ENCODE results near the gene TAOK1. TPM values are rescaled to one million over a fixed set of nuclear protein-coding genes. Genes with fewer than 3 reads are reported as not detected.

Gene TAOK1
- total RNA-seq, 1 experiment from 2014 or later, result 87.1 TPM

GRCh38 chr17:29593591-29594518 is 203.7 kb downstream of the TAOK1 start (continued):
- TF ChIP-seq ZNF532 (CRISPR knock-in tag; IDR thresholded peaks at IDR 0.05; ENCODE audit: borderline replicate concordance) (no peak), OVOL2 (CRISPR knock-in tag; IDR thresholded peaks at IDR 0.05; ENCODE audit: borderline replicate concordance) (no peak), E2F5 (CRISPR knock-in tag; IDR thresholded peaks at IDR 0.05) (no peak), FOXJ3 (CRISPR knock-in tag; IDR thresholded peaks at IDR 0.05; ENCODE audit: borderline replicate concordance) (no peak), TCF7 (CRISPR knock-in tag; IDR thresholded peaks at IDR 0.05; ENCODE audit: low read depth) (peak; percentile 95), ZNF317 (CRISPR knock-in tag; IDR thresholded peaks at IDR 0.05; ENCODE audit: borderline replicate concordance, low read depth) (no peak), CBFB (CRISPR knock-in tag; IDR thresholded peaks at IDR 0.05; ENCODE audit: low read depth) (no peak), CREM (CRISPR knock-in tag; IDR thresholded peaks at IDR 0.05) (peak; percentile 2; the same call in 1 of the 2 replicates), FOXP1 (CRISPR knock-in tag; IDR thresholded peaks at IDR 0.05; ENCODE audit: borderline replicate concordance) (peak; percentile 76; the same call in 1 of the 2 replicates), CREB1 (CRISPR knock-in tag; IDR thresholded peaks at IDR 0.05) (peak; percentile 66), CTCF (IDR thresholded peaks at IDR 0.05) (no peak), AR (CRISPR knock-in tag; IDR thresholded peaks at IDR 0.05) (no peak), ZNF263 (CRISPR knock-in tag; IDR thresholded peaks at IDR 0.05; ENCODE audit: low read depth) (no peak), STAT6 (CRISPR knock-in tag; conservative IDR thresholded peaks at IDR 0.05; ENCODE audit: low read depth) (no peak), JAZF1 (CRISPR knock-in tag; IDR thresholded peaks at IDR 0.05) (no peak), ZSCAN18 (CRISPR knock-in tag; IDR thresholded peaks at IDR 0.05) (no peak), MLX (CRISPR knock-in tag; IDR thresholded peaks at IDR 0.05) (no peak), JUN (CRISPR knock-in tag; IDR thresholded peaks at IDR 0.05) (peak; percentile 98), GRHL2 (CRISPR knock-in tag; IDR thresholded peaks at IDR 0.05; ENCODE audit: insufficient replicate concordance, severe bottlenecking) (no peak), E2F4 (CRISPR knock-in tag; IDR thresholded peaks at IDR 0.05; ENCODE audit: borderline replicate concordance, low read depth) (0 out of 2 replicates have a peak, but pooled peaks have one; percentile 58)
